Cerebellar nuclear complex (tissue), 1 donor: ENCODE results near the gene TMEM72.

ENCODE experiments used
- DNase-seq, 2 experiments: peaks; one replicate each; lab custom pipeline; 2025; lab: John Stamatoyannopoulos, UW

Gene TMEM72

GRCh38 chr10:44968091-44968490 is 57.0 kb downstream of the TMEM72 start:
- no peak for DNase-seq

- no peak for DNase-seq
These were observed 57.6 kb downstream of the TMEM72 start for GRCh38 chr10:44968500-44969400.

GRCh38 chr10:44969854-44970253 is 58.7 kb downstream of the TMEM72 start:
- DNase-seq: no peak

- DNase-seq: no peak
These were observed 59.8 kb downstream of the TMEM72 start for GRCh38 chr10:44970812-44971395.

- DNase-seq: no peak
These were observed 60.3 kb downstream of the TMEM72 start for GRCh38 chr10:44971434-44971833.

- DNase-seq: no peak
These were observed 61.0 kb downstream of the TMEM72 start for GRCh38 chr10:44971935-44972757.

- DNase-seq: no peak
These were observed 61.8 kb downstream of the TMEM72 start for GRCh38 chr10:44972874-44973306.

GRCh38 chr10:44973323-44974081 is 62.4 kb downstream of the TMEM72 start:
- no peak for DNase-seq

GRCh38 chr10:44974082-44974627 is 63.0 kb downstream of the TMEM72 start:
- no peak for DNase-seq

GRCh38 chr10:44974628-44975430 is 63.7 kb downstream of the TMEM72 start:
- peak in 1 of 2 experiments; percentile 27 for DNase-seq

GRCh38 chr10:44975431-44976331 is 64.5 kb downstream of the TMEM72 start:
- no peak for DNase-seq

- no peak for DNase-seq
These were observed 65.4 kb downstream of the TMEM72 start for GRCh38 chr10:44976352-44977198.

GRCh38 chr10:44977287-44978212 is 66.4 kb downstream of the TMEM72 start:
- DNase-seq: no peak

GRCh38 chr10:44978213-44978569 is 67.1 kb downstream of the TMEM72 start:
- DNase-seq: no peak

GRCh38 chr10:44978570-44979280 is 67.6 kb downstream of the TMEM72 start, which contains the start of gene DEPP1:
Gene DEPP1, minus strand, starts transcription at chr10:44978809. Its CDS starts 779 bp downstream, at chr10:44978030.
- DNase-seq: peak; percentile 91 to 96

GRCh38 chr10:44979281-44980191 is 68.4 kb downstream of the TMEM72 start:
- DNase-seq: no peak
